BLaER1 treated with 17β-estradiol and CSF1 and Interleukin-3, amounts not matched to agents 10 nM and 100 nM (cell line): ENCODE data around the gene ZKSCAN8.
"Not testable (repeated sequence)": the region's sequence is repeated elsewhere in the genome, so short reads cannot be mapped to it uniquely, and the experiment has no call there.

Experiments used
- H3K27ac ChIP-seq, 11 experiments: shearing (Covaris generic); formaldehyde crosslinking; 2 replicates each; pipeline ENCODE4 v1.8.1; 2022
- H3K27me3 ChIP-seq, 11 experiments: shearing (Covaris generic); formaldehyde crosslinking; 2 replicates each; pipeline ENCODE4 v1.8.1; 2022
- H3K36me3 ChIP-seq, 11 experiments: shearing (Covaris generic); formaldehyde crosslinking; 2 replicates each; pipeline ENCODE4 v1.8.1; 2022
- H3K4me1 ChIP-seq, 10 experiments: shearing (Covaris generic); formaldehyde crosslinking; 2 replicates each; pipeline ENCODE4 v1.8.1; 2022
- H3K4me2 ChIP-seq, 11 experiments: shearing (Covaris generic); formaldehyde crosslinking; 2 replicates each; pipeline ENCODE4 v1.8.1; 2022
- H3K4me3 ChIP-seq, 10 experiments: shearing (Covaris generic); formaldehyde crosslinking; 2 replicates each; pipeline ENCODE4 v1.8.1; 2022
- H3K9ac ChIP-seq, 11 experiments: shearing (Covaris generic); formaldehyde crosslinking; 2 replicates each; pipeline ENCODE4 v1.8.1; 2022
- H3K9me3 ChIP-seq, 11 experiments: shearing (Covaris generic); formaldehyde crosslinking; replicated peaks in 1 of 11; 2 replicates each; pipeline ENCODE4 v1.8.1; 2022
- H4K20me1 ChIP-seq, 11 experiments: shearing (Covaris generic); formaldehyde crosslinking; 2 replicates each; pipeline ENCODE4 v1.8.1; 2022
- Cebpa-rat ChIP-seq, 11 experiments: shearing (Covaris generic); IDR thresholded peaks; 2 replicates each; pipeline ENCODE4 v1.8.1; 2022

ZKSCAN8 gene

GRCh38 chr6:28117386-28118050 lies 24.2 kb upstream of the ZKSCAN8 start:
- TF ChIP-seq Cebpa-rat (IDR thresholded peaks at IDR 0.05), result no peak
- no peaks in the 10 kb centered on the region for H3K9me3 ChIP-seq
- no peak overlapping the region for H3K4me3 ChIP-seq
- no peaks in the 10 kb centered on the region for H3K27me3 ChIP-seq
- H3K4me1 ChIP-seq, result no peaks in the 10 kb centered on the region
- peaks cover 70 to 94% (median 85%) of the 10 kb centered on the region in 11 experiments for H3K36me3 ChIP-seq
- no peak overlapping the region for H3K4me2 ChIP-seq
- H4K20me1 ChIP-seq, result 0 out of 22 replicates have a peak, but pooled peaks cover 0 to 4% (median 0%) of the 10 kb centered on the region in 11 experiments
- H3K9ac ChIP-seq, result no peak overlapping the region
- no peak overlapping the region for H3K27ac ChIP-seq

- H4K20me1 ChIP-seq, result 0 out of 22 replicates have a peak, but pooled peaks cover 0 to 4% (median 0%) of the 10 kb centered on the region in 11 experiments
- H3K4me3 ChIP-seq, result no peak overlapping the region
- no peak overlapping the region for H3K4me2 ChIP-seq
- H3K27me3 ChIP-seq, result no peaks in the 10 kb centered on the region
- no peaks in the 10 kb centered on the region for H3K4me1 ChIP-seq
- H3K27ac ChIP-seq, result no peak overlapping the region
- H3K36me3 ChIP-seq, result peaks cover 77 to 100% (median 91%) of the 10 kb centered on the region in 11 experiments
- no peaks in the 10 kb centered on the region for H3K9me3 ChIP-seq
- no peak overlapping the region for H3K9ac ChIP-seq
- TF ChIP-seq Cebpa-rat (IDR thresholded peaks at IDR 0.05), result no peak
Observed at GRCh38 chr6:28118217-28118616, 23.5 kb upstream of the ZKSCAN8 start.

GRCh38 chr6:28121876-28122275 lies 19.8 kb upstream of the ZKSCAN8 start:
- Histone ChIP-seq H3K27ac (no peak overlapping the region), H3K4me2 (no peak overlapping the region), H3K27me3 (no peaks in the 10 kb centered on the region), H3K9me3 (no peaks in the 10 kb centered on the region), H3K4me3 (no peak overlapping the region), H3K4me1 (peaks cover 20 to 30% (median 27%) of the 10 kb centered on the region in 10 experiments), H4K20me1 (peaks cover under 1 to 19% (median 13%) of the 10 kb centered on the region in 11 experiments; a peak in 13 of 22 replicates), H3K36me3 (peaks cover 45 to 78% (median 64%) of the 10 kb centered on the region in 11 experiments), H3K9ac (no peak overlapping the region)
- no peak for TF ChIP-seq Cebpa-rat (IDR thresholded peaks at IDR 0.05)

- not testable (repeated sequence) for H3K4me3 ChIP-seq, H3K27me3 ChIP-seq, H3K27ac ChIP-seq, H3K4me2 ChIP-seq, H3K9ac ChIP-seq, H3K9me3 ChIP-seq
- Histone ChIP-seq H3K4me1 (peaks cover 24 to 34% (median 31%) of the 10 kb centered on the region in 10 experiments), H3K36me3 (peaks cover 44 to 78% (median 65%) of the 10 kb centered on the region in 11 experiments), H4K20me1 (peaks cover 4 to 21% (median 17%) of the 10 kb centered on the region in 11 experiments; a peak in 13 of 22 replicates)
Observed at GRCh38 chr6:28122283-28122682, 19.4 kb upstream of the ZKSCAN8 start.

GRCh38 chr6:28124350-28124970 lies 17.2 kb upstream of the ZKSCAN8 start, which contains the start of gene ZSCAN16:
Gene ZSCAN16, plus strand, starts transcription at chr6:28124609. Its CDS starts 835 bp downstream, at chr6:28125444.
- Histone ChIP-seq H3K4me2 (peak within 1 kb of the TSS; percentile 78 to 94 (median 90)), H3K4me1 (peaks cover 24 to 40% (median 34%) of the 10 kb centered on the region in 10 experiments), H3K9me3 (no peaks in the 10 kb centered on the region), H3K27ac (peak within 1 kb of the TSS; percentile 74 to 86 (median 83)), H4K20me1 (peaks cover 5 to 41% (median 33%) of the 10 kb centered on the region in 11 experiments; a peak in 15 of 22 replicates), H3K27me3 (no peaks in the 10 kb centered on the region), H3K36me3 (peaks cover 45 to 78% (median 65%) of the 10 kb centered on the region in 11 experiments), H3K9ac (peak within 1 kb of the TSS; percentile 80 to 87 (median 83)), H3K4me3 (peak within 1 kb of the TSS; percentile 79 to 87 (median 80))
- TF ChIP-seq Cebpa-rat (IDR thresholded peaks at IDR 0.05), result no peak

GRCh38 chr6:28124971-28125353 lies 16.7 kb upstream of the ZKSCAN8 start:
- no peaks in the 10 kb centered on the region for H3K27me3 ChIP-seq
- H3K4me2 ChIP-seq, result peak overlapping the region; percentile 78 to 94 (median 90)
- H4K20me1 ChIP-seq, result peaks cover 5 to 46% (median 33%) of the 10 kb centered on the region in 11 experiments; a peak in 15 of 22 replicates
- H3K9me3 ChIP-seq, result no peaks in the 10 kb centered on the region
- H3K4me1 ChIP-seq, result peaks cover 24 to 40% (median 34%) of the 10 kb centered on the region in 10 experiments
- H3K36me3 ChIP-seq, result peaks cover 45 to 78% (median 65%) of the 10 kb centered on the region in 11 experiments
- peak overlapping the region; percentile 80 to 87 (median 83) for H3K9ac ChIP-seq
- TF ChIP-seq Cebpa-rat (IDR thresholded peaks at IDR 0.05), result no peak
- peak overlapping the region; percentile 74 to 86 (median 83) for H3K27ac ChIP-seq
- H3K4me3 ChIP-seq, result peak overlapping the region; percentile 79 to 87 (median 80)

- Histone ChIP-seq H3K4me1 (peaks cover 24 to 40% (median 34%) of the 10 kb centered on the region in 10 experiments), H3K36me3 (peaks cover 45 to 78% (median 65%) of the 10 kb centered on the region in 11 experiments), H3K9me3 (no peaks in the 10 kb centered on the region), H3K27ac (peak overlapping the region; percentile 74 to 86 (median 83)), H4K20me1 (peaks cover 7 to 49% (median 30%) of the 10 kb centered on the region in 11 experiments; a peak in 16 of 22 replicates), H3K27me3 (no peaks in the 10 kb centered on the region), H3K4me2 (peak overlapping the region; percentile 78 to 94 (median 90)), H3K9ac (peak overlapping the region; percentile 80 to 87 (median 83)), H3K4me3 (peak overlapping the region; percentile 79 to 87 (median 80))
- no peak for TF ChIP-seq Cebpa-rat (IDR thresholded peaks at IDR 0.05)
Observed at GRCh38 chr6:28125401-28125800, 16.3 kb upstream of the ZKSCAN8 start.

GRCh38 chr6:28134015-28134414 lies 7.7 kb upstream of the ZKSCAN8 start:
- H3K27me3 ChIP-seq, result no peaks in the 10 kb centered on the region
- H3K9me3 ChIP-seq, result no peaks in the 10 kb centered on the region
- peak overlapping the region in 4 of 11 experiments; percentile 58 to 75 (median 67); a peak in 6 of 22 replicates for H3K27ac ChIP-seq
- peak overlapping the region in 1 of 10 experiments; percentile 20; a peak in 1 of 20 replicates for H3K4me3 ChIP-seq
- peaks cover 38 to 51% (median 44%) of the 10 kb centered on the region in 10 experiments for H3K4me1 ChIP-seq
- H3K4me2 ChIP-seq, result peak overlapping the region; percentile 9 to 92 (median 41); a peak in 19 of 22 replicates
- peaks cover 23 to 49% (median 42%) of the 10 kb centered on the region in 11 experiments for H3K36me3 ChIP-seq
- peaks cover 3 to 44% (median 22%) of the 10 kb centered on the region in 11 experiments; a peak in 13 of 22 replicates for H4K20me1 ChIP-seq
- no peak for TF ChIP-seq Cebpa-rat (IDR thresholded peaks at IDR 0.05)
- H3K9ac ChIP-seq, result peak overlapping the region in 6 of 11 experiments; percentile 24 to 66 (median 44); a peak in 7 of 22 replicates
